Heart right ventricle (tissue), 16 donors: ENCODE measurements around the gene CYTH4. TPM values are rescaled to one million over a fixed set of nuclear protein-coding genes. Genes with fewer than 3 reads are reported as not detected.

Experiments
- ATAC-seq, 8 donors: fragments of 200-7000 bp; cut with Tn5 transposase; one replicate each; pipeline ENCODE4 v1.9.1; 2020; ENCODE audit warnings: mild to moderate bottlenecking in 8 of 8, moderate library complexity in 8 of 8, moderate number of reproducible peaks in 1 of 8
- DNase-seq, 2 donors: peaks; one replicate each; pipeline ENCODE4 v3.0.0-alpha.2; 2020
- H3K27ac ChIP-seq, 10 donors: fragments of 200-600 bp; sonication (generic) in 2 of 10; one replicate each; pipeline versions ENCODE4 v1.5.0 to v1.8.0; 2020 to 2022; ENCODE audit warnings: mild to moderate bottlenecking in 3 of 10
- H3K27me3 ChIP-seq, 7 donors: fragments of 200-600 bp; one replicate each; pipeline ENCODE4 v1.8.0; 2021 to 2022; ENCODE audit warnings: mild to moderate bottlenecking in 2 of 7
- H3K36me3 ChIP-seq, 9 donors: fragments of 200-600 bp; sonication (generic) in 1 of 9; one replicate each; pipeline versions ENCODE4 v1.5.0 to v1.8.0; 2020 to 2022; ENCODE audit warnings: mild to moderate bottlenecking in 2 of 9
- H3K4me1 ChIP-seq, 9 donors: fragments of 200-600 bp; sonication (generic) in 1 of 9; one replicate each; pipeline versions ENCODE4 v1.5.0 to v1.8.0; 2020 to 2022; ENCODE audit warnings: mild to moderate bottlenecking in 4 of 9
- H3K4me3 ChIP-seq, 10 donors: fragments of 200-600 bp; sonication (generic) in 2 of 10; one replicate each; pipeline versions ENCODE4 v1.5.0 to v1.8.0; 2020 to 2022; ENCODE audit warnings: mild to moderate bottlenecking in 7 of 10, moderate library complexity in 2 of 10
- H3K9me3 ChIP-seq, 11 donors: fragments of 200-600 bp in 10 of 11; sonication (generic) in 2 of 11; one replicate each; pipeline versions ENCODE4 v1.5.0 to v1.8.0; 2013 to 2022; ENCODE audit warnings: mild to moderate bottlenecking in 2 of 11, control low read depth in 1 of 11, moderate library complexity in 1 of 11
- CTCF ChIP-seq, 9 donors: fragments of 200-600 bp; sonication (generic) in 2 of 9; IDR thresholded peaks; one replicate each; pipeline versions ENCODE4 v1.5.0 to v1.8.0; 2021 to 2022; ENCODE audit warnings: antibody characterized with exemption in 9 of 9, mild to moderate bottlenecking in 5 of 9, moderate library complexity in 1 of 9
- WGBS, 2 donors: extraction: QIAGEN DNeasy Blood & Tissue Kit; methylation state at CpG; one replicate each; pipeline ENCODE4 v1.1.7; 2013; ENCODE audit warnings: inconsistent platforms in 1 of 2; 5-methylcytosine and 5-hydroxymethylcytosine counted together
- intact Hi-C, 10 donors: fragments of 100-400 bp; cut with DNase I; formaldehyde crosslinking; loops; one replicate each; pipeline versions ENCODE4 v1.11.1 to v1.14.2; 2022
- polyA plus RNA-seq, 2 donors: library from polyadenylated mRNA; stranded (reverse); fragments of 200-250 nt; gene quantifications; one replicate each; pipeline ENCODE4 v1.2.3, GENCODE V29; 2013
- total RNA-seq, 10 donors: library from RNA; stranded (reverse); fragmentation: NEBNext Ultra II Directional in 3 of 10; extraction: Animal tissue kit (Norgen Biotek cat#: 25700) in 3 of 10; gene quantifications; one replicate each; pipeline versions ENCODE4 v1.2.1 to v1.2.4, GENCODE V29; 2021 to 2023
- donor health status: Arrhythmogenic right ventricular cardiomyopathy.
- donor health status: ischemic (EF 13 %, LVEDD 7.1; RV severe dilation, severe dysfunction).
- donor health status: healthy with polysubstance abuse.
- donor health status: DM: no; HTN: yes; CAD: no.
- donor health status: DM: no; HTN: no; CAD: no.
- donor health status: ischemic (EF 25% LVEDD 6.9; RV normal size, moderate dysfunction).
- donor health status: ischemic (EF 25% LVEDD 5.7; RV mildly dilated, moderate dysfunction).
- donor health status: healthy.
- donor health status: DM: yes; HTN: yes; CAD: no.
- donor health status: Ischemic cardiomyopathy.
- donor health status: ischemic (EF 35%, LVEDD 5.7; RV mildly dilated, moderate dysfunction).
- donor health status: nonischemic (EF 11% LVEDD 7.7; RV severe dilation, severe dysfunction).
- donor health status: DM: yes; HTN: yes; CAD: no.
- donor health status: PGD.
- donor health status: ischemic (EF 29% LVEDD 5.4; RV normal size, mild dysfunction).
- donor health status: nonischemic (EF 23%, LVEDD 6.1; RV moderate dilation, normal function).

The CYTH4 gene
- total and polyA plus RNA-seq, 12 donors = 1.8 to 29.3 (median 4.3) TPM

- no peak for TF ChIP-seq CTCF (IDR thresholded peaks at IDR 0.05)
- intact Hi-C loops = loop anchor here in 1 of 10 donors (5.0 kb wide), 1 partner anchor 116 kb away; no protein-coding TSS in a partner anchor
- DNase-seq = no peak
- ATAC-seq = peak in 1 of 8 donors; percentile 19
- H3K27ac ChIP-seq = no peak overlapping the region
- 48 to 53% methylated on average over 7 of the region's 7 CpGs for WGBS, 2 donors
- peaks cover 0 to 9% (median 0%) of the 10 kb centered on the region in 9 donors for H3K4me1 ChIP-seq
- peaks cover 18 to 97% (median 94%) of the 10 kb centered on the region in 7 donors for H3K27me3 ChIP-seq
- no peaks in the 10 kb centered on the region for H3K9me3 ChIP-seq
- no peak overlapping the region for H3K4me3 ChIP-seq
- no peaks in the 10 kb centered on the region for H3K36me3 ChIP-seq
Observed at GRCh38 chr22:37331034-37331428, 48.7 kb downstream of the CYTH4 start.

- Histone ChIP-seq H3K9me3 (no peaks in the 10 kb centered on the region), H3K4me3 (no peak overlapping the region), H3K27me3 (peaks cover 18 to 97% (median 95%) of the 10 kb centered on the region in 7 donors), H3K27ac (no peak overlapping the region), H3K4me1 (peaks cover 0 to 9% (median 0%) of the 10 kb centered on the region in 9 donors), H3K36me3 (no peaks in the 10 kb centered on the region)
- DNase-seq (no peak), ATAC-seq (no peak)
- WGBS, 2 donors = 68 to 74% methylated on average over 9 of the region's 9 CpGs
- intact Hi-C loops = loop anchor here in 1 of 10 donors (5.0 kb wide), 1 partner anchor 115 kb away; no protein-coding TSS in a partner anchor
- no peak for TF ChIP-seq CTCF (IDR thresholded peaks at IDR 0.05)
Observed at GRCh38 chr22:37331856-37332536, 49.7 kb downstream of the CYTH4 start.

- no peak overlapping the region for H3K27ac ChIP-seq
- DNase-seq (no peak), ATAC-seq (no peak)
- H3K36me3 ChIP-seq = no peaks in the 10 kb centered on the region
- H3K4me3 ChIP-seq = no peak overlapping the region
- peaks cover 0 to 9% (median 0%) of the 10 kb centered on the region in 9 donors for H3K4me1 ChIP-seq
- TF ChIP-seq CTCF (IDR thresholded peaks at IDR 0.05) = no peak
- intact Hi-C loops = loop anchor here in 1 of 10 donors (5.0 kb wide), 1 partner anchor 113 kb away; no protein-coding TSS in a partner anchor
- peaks cover 18 to 99% (median 93%) of the 10 kb centered on the region in 7 donors for H3K27me3 ChIP-seq
- no peaks in the 10 kb centered on the region for H3K9me3 ChIP-seq
- 32 to 34% methylated on average over 11 of the region's 11 CpGs for WGBS, 2 donors
Observed at GRCh38 chr22:37333724-37334460, 51.6 kb downstream of the CYTH4 start.

GRCh38 chr22:37334461-37334858 is 52.2 kb downstream of the CYTH4 start:
- Histone ChIP-seq H3K36me3 (no peaks in the 10 kb centered on the region), H3K9me3 (no peaks in the 10 kb centered on the region), H3K4me1 (peaks cover 0 to 9% (median 0%) of the 10 kb centered on the region in 9 donors), H3K27me3 (peaks cover 18 to 99% (median 97%) of the 10 kb centered on the region in 7 donors), H3K4me3 (no peak overlapping the region), H3K27ac (no peak overlapping the region)
- WGBS, 2 donors = 2% methylated on average over 39 to 42 of the region's 42 CpGs
- TF ChIP-seq CTCF (IDR thresholded peaks at IDR 0.05) = no peak
- intact Hi-C loops = loop anchor here in 1 of 10 donors (5.0 kb wide), 1 partner anchor 113 kb away; no protein-coding TSS in a partner anchor
- no peak for DNase-seq
- no peak for ATAC-seq
